DMS53 treated with DMSO at 0.1 percent for 48 hours (cell line): ENCODE measurements around the gene SLC25A5.
"Not testable (repeated sequence)": the region's sequence is repeated elsewhere in the genome, so short reads cannot be mapped to it uniquely, and the experiment has no call there.

Experiments used
- DNase-seq: peaks from one replicate; lab custom pipeline; 2025; ENCODE audit not compliant: unreplicated experiment; lab: John Stamatoyannopoulos, UW

The SLC25A5 gene

DNA sequence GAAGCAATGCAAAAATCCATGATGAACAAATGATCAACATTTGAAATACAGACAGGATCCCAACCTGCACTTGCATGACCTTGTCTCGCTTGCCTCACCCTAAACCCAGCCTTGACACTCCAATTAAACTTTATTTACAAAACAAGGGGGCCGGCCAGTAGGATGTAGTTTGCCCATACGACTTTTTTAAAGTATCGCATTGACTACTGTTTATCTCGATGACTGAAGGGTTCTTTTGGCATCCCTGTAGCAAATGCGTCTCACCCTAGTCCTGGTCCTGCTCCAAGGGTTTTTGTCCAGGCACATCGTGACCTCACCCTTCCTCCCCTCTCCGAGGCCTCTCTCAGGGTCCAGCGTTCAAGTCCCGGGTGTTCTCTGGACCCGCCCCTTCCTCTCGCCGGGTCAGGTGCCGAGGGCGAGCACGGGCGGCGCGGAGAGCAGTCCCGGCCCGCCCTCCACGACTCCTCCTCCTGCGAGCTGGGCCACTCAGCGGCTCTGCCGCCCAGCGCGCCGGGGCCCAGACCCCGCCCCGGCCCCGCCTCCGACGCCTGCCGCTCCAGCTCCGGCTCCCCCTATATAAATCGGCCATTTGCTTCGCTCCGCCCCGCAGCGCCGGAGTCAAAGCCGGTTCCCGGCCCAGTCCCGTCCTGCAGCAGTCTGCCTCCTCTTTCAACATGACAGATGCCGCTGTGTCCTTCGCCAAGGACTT is at the start of gene SLC25A5:
Gene SLC25A5 (plus strand): TSS at position 603 of the 709 bp plus-strand sequence. CDS start 72 bp downstream, at position 675.
- DNase-seq = peak; percentile 71

- peak; percentile 12 for DNase-seq
Measured at GRCh38 chrX:119419146-119419545, 49.1 kb upstream of the SLC25A5 start.

DNA sequence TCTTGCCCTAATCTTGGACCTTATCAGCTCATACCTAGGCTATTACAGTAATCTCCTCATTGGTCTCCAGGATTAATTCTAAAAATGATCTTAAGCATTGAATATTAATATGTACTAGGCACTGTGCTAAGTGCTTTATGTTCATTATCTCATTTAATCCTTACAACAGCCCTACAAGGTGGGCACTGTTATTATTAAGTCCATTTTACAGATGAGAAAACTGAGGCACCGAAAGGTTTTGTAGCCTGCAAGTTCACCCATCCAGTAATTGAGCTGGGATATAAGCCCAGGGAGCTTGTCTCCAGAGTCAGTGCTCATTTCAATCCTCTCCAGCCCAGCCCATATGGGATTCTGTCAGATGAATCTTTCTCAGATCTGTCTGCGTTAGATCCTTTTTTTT is 48.3 kb upstream of the SLC25A5 start:
- DNase-seq = no peak

DNA sequence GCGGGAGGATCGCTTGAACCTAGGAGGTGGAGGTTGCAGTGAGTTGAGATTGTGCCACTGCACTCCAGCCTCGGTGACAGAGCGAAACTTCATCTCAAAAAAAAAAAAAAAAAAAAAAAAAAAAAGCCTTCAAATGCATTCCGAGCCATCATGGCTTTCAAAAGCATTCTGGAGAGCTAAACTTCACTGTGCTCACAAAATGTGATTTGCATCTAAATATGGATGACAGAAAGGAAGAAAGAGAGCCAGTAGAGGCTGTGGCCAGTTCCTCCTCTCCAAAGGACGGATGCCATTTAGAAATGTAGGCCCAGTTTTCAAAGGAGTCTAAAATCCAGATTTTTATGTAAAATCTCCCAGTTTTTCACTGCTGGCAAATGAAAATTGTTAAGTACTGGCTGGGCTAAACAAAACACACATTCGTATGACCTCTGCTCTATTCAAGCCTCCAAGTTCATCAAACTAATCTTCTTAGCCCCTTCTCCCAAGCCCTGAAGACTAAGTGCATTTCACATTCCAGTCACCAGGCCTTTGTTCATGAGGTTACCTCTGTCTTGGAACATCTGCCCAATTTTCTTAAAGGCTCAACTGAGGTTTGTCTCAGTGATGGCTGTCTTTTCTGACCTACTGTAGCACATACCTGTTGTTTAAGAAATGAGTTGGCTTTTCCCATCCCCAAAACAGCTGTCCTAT is 47.1 kb upstream of the SLC25A5 start:
- no peak for DNase-seq

- no peak for DNase-seq
Measured at GRCh38 chrX:119423631-119424030, 44.6 kb upstream of the SLC25A5 start.

DNA sequence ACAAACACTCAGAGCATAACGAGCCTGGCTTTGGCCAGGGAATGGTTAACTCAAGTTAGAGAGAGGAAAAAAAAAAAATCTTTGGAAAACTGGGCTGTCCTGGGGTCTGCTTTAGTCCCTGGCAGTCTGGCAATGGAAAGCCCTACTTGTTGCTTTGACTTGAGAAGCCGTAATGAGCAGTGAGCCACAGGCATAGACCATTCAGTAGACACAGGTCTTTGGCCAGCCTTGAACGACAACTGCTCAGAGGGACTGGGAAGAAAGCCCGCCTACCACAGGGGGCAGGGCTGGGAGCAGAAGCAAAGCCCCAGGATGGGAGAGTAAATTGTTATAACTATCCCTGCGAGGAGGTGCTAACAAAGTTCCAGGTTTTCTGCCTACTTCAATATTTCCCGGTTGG is 43.2 kb upstream of the SLC25A5 start:
- no peak for DNase-seq

- no peak for DNase-seq
Measured at GRCh38 chrX:119427024-119427794, 41.0 kb upstream of the SLC25A5 start.

- no peak for DNase-seq
Measured at GRCh38 chrX:119427795-119428185, 40.5 kb upstream of the SLC25A5 start.

- no peak for DNase-seq
Measured at GRCh38 chrX:119429471-119429870, 38.8 kb upstream of the SLC25A5 start.

GRCh38 chrX:119441295-119441694 is 26.9 kb upstream of the SLC25A5 start:
- not testable (repeated sequence) for DNase-seq

DNA sequence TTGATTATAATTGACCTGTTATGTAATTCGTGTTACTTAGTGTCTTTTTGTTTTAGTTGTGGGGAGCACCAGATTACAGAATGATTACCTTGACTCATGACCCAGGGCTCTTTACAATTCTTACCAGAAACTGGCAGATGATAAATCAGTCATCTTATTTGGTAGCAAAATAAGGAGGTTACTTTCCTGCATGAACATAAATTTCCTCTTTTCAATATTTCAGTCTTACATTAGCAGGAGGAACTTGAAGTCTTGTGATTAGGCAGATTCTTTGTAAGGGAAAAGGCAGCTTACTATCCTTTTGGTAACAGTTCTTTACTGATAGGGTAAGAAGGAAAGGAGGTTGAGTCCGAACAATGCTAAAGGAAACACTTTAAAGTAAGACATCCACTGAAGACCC is 26.0 kb upstream of the SLC25A5 start:
- DNase-seq = no peak

DNA sequence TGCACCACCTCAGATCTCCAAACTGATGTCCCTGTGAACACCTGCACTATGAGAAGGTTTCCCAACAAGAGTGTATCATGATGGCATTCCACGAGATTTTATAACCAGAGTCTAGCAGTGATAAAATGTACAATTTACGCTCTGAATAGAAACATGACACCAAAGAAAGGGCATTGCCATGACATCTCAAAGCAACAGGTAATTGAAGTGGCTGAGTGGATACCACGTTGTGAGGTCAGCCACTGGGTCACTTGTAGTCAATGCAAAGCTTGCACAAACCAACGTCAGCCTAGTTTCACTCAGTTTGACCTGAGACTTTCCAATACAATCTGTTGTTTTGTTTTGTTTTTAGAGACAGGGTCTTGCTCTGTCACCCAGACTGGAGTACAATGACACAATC is 15.0 kb upstream of the SLC25A5 start:
- no peak for DNase-seq

GRCh38 chrX:119455264-119455663 is 13.0 kb upstream of the SLC25A5 start:
- DNase-seq = no peak

DNA sequence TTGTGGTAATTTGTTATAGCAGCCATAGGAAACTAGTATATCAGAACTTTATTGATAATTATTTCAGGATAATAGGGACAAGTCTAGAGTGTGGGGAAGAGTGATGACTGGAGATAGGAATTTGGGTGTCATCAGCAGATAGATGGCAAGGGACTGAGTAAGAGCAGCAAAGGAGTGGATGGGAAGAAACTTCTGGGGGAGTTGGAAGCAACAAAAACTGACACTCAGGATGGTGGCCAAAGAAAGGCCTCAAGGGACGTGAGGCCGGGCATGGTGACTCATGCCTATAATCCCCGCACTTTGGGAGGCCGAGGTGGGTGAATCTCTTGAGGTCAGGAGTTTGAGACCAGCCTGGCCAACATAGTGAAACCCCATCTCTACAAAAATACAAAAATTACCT is 9.1 kb upstream of the SLC25A5 start:
- DNase-seq = no peak

DNA sequence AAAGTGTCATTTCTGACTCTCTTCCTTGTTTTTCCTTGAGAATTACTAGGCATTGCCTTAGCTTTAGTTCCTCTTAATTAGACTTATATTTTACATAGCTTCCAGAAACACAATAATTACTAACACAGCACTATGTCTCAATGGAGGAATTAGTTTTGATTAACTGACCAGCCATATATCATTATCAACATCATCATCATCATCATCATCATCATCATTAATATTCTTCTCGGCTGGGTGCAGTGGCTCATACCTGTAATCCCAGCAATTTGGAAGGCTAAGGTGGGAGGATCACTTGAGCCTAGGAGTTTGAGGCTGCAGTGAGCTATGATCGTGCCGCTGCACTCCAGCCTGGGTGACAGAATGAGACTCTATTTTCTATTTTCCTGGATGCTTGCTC is 2.7 kb upstream of the SLC25A5 start:
- DNase-seq = no peak

DNA sequence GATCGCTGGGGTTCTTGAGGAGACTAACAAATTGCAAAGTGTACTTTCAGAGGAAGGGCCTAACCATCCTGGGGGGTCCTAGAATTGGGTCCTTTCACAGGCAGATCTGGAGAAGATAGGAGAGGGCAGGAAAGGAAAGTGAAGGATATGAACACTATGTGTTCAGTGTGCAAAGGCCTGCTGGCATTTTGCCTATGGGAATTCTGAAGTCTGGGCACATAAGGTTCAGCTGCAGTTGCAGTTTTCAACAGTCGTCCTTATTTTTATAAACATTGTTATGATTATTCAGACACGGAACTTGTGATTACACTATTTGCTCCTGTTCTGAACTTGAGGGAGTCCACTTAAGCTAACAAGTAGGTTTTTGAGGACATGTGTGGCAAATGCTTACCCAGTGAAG is 1.3 kb upstream of the SLC25A5 start:
- no peak for DNase-seq

GRCh38 chrX:119467433-119467832 is 811 bp upstream of the SLC25A5 start:
- no peak for DNase-seq

DNA sequence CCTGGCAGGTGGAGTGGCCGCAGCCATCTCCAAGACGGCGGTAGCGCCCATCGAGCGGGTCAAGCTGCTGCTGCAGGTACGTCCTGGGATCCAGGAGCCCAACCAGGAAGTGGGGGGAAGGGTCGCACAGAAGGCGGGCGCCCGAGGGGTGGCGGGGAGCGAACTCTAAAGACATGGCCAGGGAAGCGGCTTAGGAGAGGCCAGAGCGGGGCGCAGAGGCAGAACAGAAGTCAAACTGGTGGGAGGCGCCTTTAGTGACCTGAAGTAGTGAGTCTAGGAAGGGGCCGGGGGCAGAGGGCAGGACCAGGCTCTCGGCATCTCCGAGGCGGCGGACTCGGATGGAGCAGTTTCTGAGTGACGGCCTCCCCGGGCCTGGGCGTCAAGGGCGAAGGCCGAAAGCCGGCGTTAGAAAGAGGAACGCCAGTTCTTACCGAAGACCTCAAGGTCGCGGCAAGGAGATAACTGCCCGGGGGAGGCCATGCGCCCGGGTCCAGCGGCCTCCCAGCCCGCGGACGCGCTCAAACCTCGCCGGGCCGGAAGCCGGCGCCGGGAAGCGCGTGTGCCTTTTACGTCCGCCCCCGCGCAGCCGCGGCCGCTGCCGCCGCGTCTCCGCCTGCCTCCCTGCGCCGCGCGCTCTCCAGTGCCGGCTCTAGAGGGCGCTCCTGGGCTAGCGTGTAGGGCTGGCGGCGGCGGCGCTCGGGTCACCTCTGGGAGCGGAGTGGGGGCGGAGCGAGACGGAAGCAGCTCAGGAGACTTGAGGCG is 488 bp downstream of the SLC25A5 start:
- peak; percentile 72 for DNase-seq

GRCh38 chrX:119469313-119469635 is 1.0 kb downstream of the SLC25A5 start:
- no peak for DNase-seq

GRCh38 chrX:119474615-119475388 is 6.6 kb downstream of the SLC25A5 start:
- DNase-seq = no peak
